SK-N-SH (cell line): Measurements from ENCODE around the gene CYP26B1. TPM values are rescaled to one million over a fixed set of nuclear protein-coding genes. Genes with fewer than 3 reads are reported as not detected.

Source experiments
- CTCF ChIA-PET: fragments of 300-600, 350-600 bp; formaldehyde crosslinking; extraction: SDS; loops from one replicate; lab custom pipeline; 2021; lab: Yijun Ruan, JAX
- POLR2A ChIA-PET: fragments of 350-600 bp; sonication (Branson Sonifier 250); formaldehyde crosslinking; extraction: SDS; loops from one replicate; lab custom pipeline; 2020; ENCODE audit warnings: antibody characterized with exemption, inconsistent platforms; lab: Yijun Ruan, JAX
- DNase-seq: peaks from one replicate; pipeline ENCODE4 v3.0.0; 2012
- H2AFZ ChIP-seq: fragments of 200-600 bp; sonication (generic); 2 replicates; pipeline ENCODE4 v1.8.1; 2016; ENCODE audit warnings: antibody characterized with exemption, mild to moderate bottlenecking, low read depth
- H3F3A ChIP-seq: fragments of 200-600 bp; sonication (generic); replicated peaks from 2 replicates; pipeline ENCODE3; 2016; ENCODE audit warnings: antibody characterized with exemption, mild to moderate bottlenecking; ENCODE audit not compliant: insufficient read depth
- H3K27ac ChIP-seq, 2 experiments: fragments of 200-500 bp in 1 of 2; fragments of 200-600 bp in 1 of 2; sonication (Bioruptor generic) in 1 of 2; sonication (generic), shearing (Covaris generic) in 1 of 2; 2 replicates each; pipeline versions ENCODE4 v1.5.1 to v1.6.1; 2014 to 2016; ENCODE audit warnings: low read depth in 2 of 2, inconsistent platforms in 1 of 2, low read length in 1 of 2, mild to moderate bottlenecking in 1 of 2, mixed read lengths in 1 of 2
- H3K27me3 ChIP-seq: fragments of 200-600 bp; sonication (generic), shearing (Covaris generic); 2 replicates; pipeline ENCODE4 v1.6.1; 2016; ENCODE audit warnings: mixed run types; ENCODE audit not compliant: insufficient read depth
- H3K36me3 ChIP-seq, 2 experiments: fragments of 200-500 bp in 1 of 2; fragments of 200-600 bp in 1 of 2; sonication (Bioruptor generic) in 1 of 2; sonication (generic) in 1 of 2; replicated peaks in 1 of 2; 2 replicates each; pipeline versions ENCODE3 to v1.5.1; 2014 to 2016; ENCODE audit warnings: low read length in 1 of 2, mild to moderate bottlenecking in 1 of 2; ENCODE audit not compliant: insufficient read depth in 2 of 2, control insufficient read depth in 1 of 2
- H3K4me1 ChIP-seq, 2 experiments: fragments of 200-500 bp in 1 of 2; fragments of 200-600 bp in 1 of 2; sonication (Bioruptor generic) in 1 of 2; sonication (generic), shearing (Covaris generic) in 1 of 2; 2 replicates each; pipeline versions ENCODE4 v1.5.1 to v1.6.1; 2014 to 2016; ENCODE audit warnings: low read depth in 1 of 2, low read length in 1 of 2, mixed run types in 1 of 2; ENCODE audit not compliant: insufficient read depth in 2 of 2, control insufficient read depth in 1 of 2
- H3K4me2 ChIP-seq: fragments of 200-600 bp; sonication (generic), shearing (Covaris generic); 2 replicates; pipeline ENCODE4 v1.6.1; 2017; ENCODE audit warnings: mixed run types
- H3K4me3 ChIP-seq, 2 experiments: fragments of 200-500 bp in 1 of 2; fragments of 200-600 bp in 1 of 2; sonication (Bioruptor generic) in 1 of 2; sonication (generic), shearing (Covaris generic) in 1 of 2; 2 replicates each; pipeline versions ENCODE4 v1.5.1 to v1.8.1; 2014 to 2016; ENCODE audit warnings: low read depth in 2 of 2, inconsistent platforms in 1 of 2, low read length in 1 of 2, mild to moderate bottlenecking in 1 of 2, mixed read lengths in 1 of 2, moderate library complexity in 1 of 2
- H3K79me2 ChIP-seq: fragments of 200-600 bp; sonication (generic); 2 replicates; pipeline ENCODE4 v1.8.1; 2017; ENCODE audit warnings: mild to moderate bottlenecking; ENCODE audit not compliant: insufficient read depth
- H3K9ac ChIP-seq: fragments of 200-600 bp; sonication (generic); 2 replicates; pipeline ENCODE4 v1.6.1; 2017; ENCODE audit warnings: mixed run types
- H3K9me2 ChIP-seq: fragments of 200-600 bp; sonication (generic); 2 replicates; pipeline ENCODE4 v1.6.1; 2017; ENCODE audit warnings: mixed run types
- H3K9me3 ChIP-seq: fragments of 200-600 bp; sonication (generic); 2 replicates; pipeline ENCODE4 v1.6.1; 2017; ENCODE audit warnings: mixed run types, mild to moderate bottlenecking, moderate library complexity
- H4K20me1 ChIP-seq: fragments of 200-600 bp; sonication (generic); 2 replicates; pipeline ENCODE4 v1.6.1; 2017; ENCODE audit warnings: mild to moderate bottlenecking, mixed run types; ENCODE audit not compliant: insufficient read depth
- CHD2 ChIP-seq: fragments of 150-350 bp; IDR thresholded peaks from 2 replicates; pipeline ENCODE4 v1.6.1; 2018; ENCODE audit warnings: low read length; ENCODE audit not compliant: partially characterized antibody
- ELF1 ChIP-seq: IDR thresholded peaks from 2 replicates; pipeline ENCODE4 v1.4.0; 2012
- EP300 ChIP-seq, 2 experiments: IDR thresholded peaks; 2 replicates each; pipeline versions ENCODE4 v1.4.0 to v1.6.1; 2012; ENCODE audit warnings: borderline replicate concordance in 1 of 2, low read depth in 1 of 2, low read length in 1 of 2
- FOSL2 ChIP-seq: IDR thresholded peaks from 2 replicates; pipeline ENCODE4 v1.4.0; 2012; ENCODE audit warnings: low read depth, mild to moderate bottlenecking, moderate library complexity, borderline replicate concordance
- FOXM1 ChIP-seq: IDR thresholded peaks from 2 replicates; pipeline ENCODE4 v1.4.0; 2012; ENCODE audit warnings: low read depth, mild to moderate bottlenecking
- GABPA ChIP-seq: IDR thresholded peaks from 2 replicates; pipeline ENCODE4 v1.4.0; 2012; ENCODE audit warnings: low read depth, mild to moderate bottlenecking
- GATA2 ChIP-seq: sonication (generic); formaldehyde crosslinking; IDR thresholded peaks from 2 replicates; pipeline ENCODE4 v1.5.0; 2020; ENCODE audit warnings: mild to moderate bottlenecking, missing genetic modification reagents
- JUND ChIP-seq: IDR thresholded peaks from 2 replicates; pipeline ENCODE4 v1.4.0; 2012
- NFIC ChIP-seq: IDR thresholded peaks from 2 replicates; pipeline ENCODE4 v1.4.0; 2012; ENCODE audit warnings: borderline replicate concordance
- RXRA ChIP-seq: IDR thresholded peaks from 2 replicates; pipeline ENCODE4 v1.4.0; 2012; ENCODE audit warnings: low read depth, mild to moderate bottlenecking, borderline replicate concordance
- TAF1 ChIP-seq: IDR thresholded peaks from 2 replicates; pipeline ENCODE4 v1.6.1; 2012; ENCODE audit warnings: low read depth, mild to moderate bottlenecking, low read length, moderate library complexity, borderline replicate concordance
- TCF12 ChIP-seq: IDR thresholded peaks from 2 replicates; pipeline ENCODE4 v1.4.0; 2012
- TEAD4 ChIP-seq: IDR thresholded peaks from 2 replicates; pipeline ENCODE4 v1.4.0; 2012; ENCODE audit warnings: mild to moderate bottlenecking, borderline replicate concordance; ENCODE audit not compliant: insufficient read depth
- YY1 ChIP-seq: IDR thresholded peaks from 2 replicates; pipeline ENCODE4 v1.4.0; 2012; ENCODE audit warnings: low read depth, mild to moderate bottlenecking
- WGBS: methylation state at CpG from one replicate; pipeline ENCODE4 v1.1.6; 2017; ENCODE audit warnings: low lambda C conversion rate; 5-methylcytosine and 5-hydroxymethylcytosine counted together
- polyA plus RNA-seq, 3 experiments: library from polyadenylated mRNA; depleted of rRNA; stranded (reverse); fragments of >200 nt; gene quantifications; 2 replicates each; pipeline ENCODE4 v1.2.3, GENCODE V29; 2012
- TF ChIP-seq, protein P1 (sequence below): IDR thresholded peaks from 2 replicates; pipeline ENCODE4 v1.4.0; 2012; ENCODE audit warnings: low read depth, borderline replicate concordance
- TF ChIP-seq, protein P2 (sequence below): IDR thresholded peaks from 2 replicates; pipeline ENCODE4; 2012
- TF ChIP-seq, protein P3 (sequence below): fragments of 150-350 bp; IDR thresholded peaks from 2 replicates; pipeline ENCODE4 v1.6.1; 2016; ENCODE audit warnings: mild to moderate bottlenecking, low read depth, low read length
- TF ChIP-seq, protein P4 (sequence below): IDR thresholded peaks from 2 replicates; pipeline ENCODE4 v1.6.1; 2012; ENCODE audit warnings: mild to moderate bottlenecking, low read depth, low read length, moderate library complexity
- TF ChIP-seq, protein P5 (sequence below): IDR thresholded peaks from 2 replicates; pipeline ENCODE4 v1.4.0; 2012; ENCODE audit warnings: low read depth, borderline replicate concordance
- TF ChIP-seq, protein P6 (sequence below): IDR thresholded peaks from 2 replicates; pipeline ENCODE4 v1.4.0; 2012; ENCODE audit warnings: low read depth

CYP26B1 gene
- polyA plus RNA-seq, 1 of the 3 experiments (the other 2 are of a cell fraction) = 0.33 TPM

DNA sequence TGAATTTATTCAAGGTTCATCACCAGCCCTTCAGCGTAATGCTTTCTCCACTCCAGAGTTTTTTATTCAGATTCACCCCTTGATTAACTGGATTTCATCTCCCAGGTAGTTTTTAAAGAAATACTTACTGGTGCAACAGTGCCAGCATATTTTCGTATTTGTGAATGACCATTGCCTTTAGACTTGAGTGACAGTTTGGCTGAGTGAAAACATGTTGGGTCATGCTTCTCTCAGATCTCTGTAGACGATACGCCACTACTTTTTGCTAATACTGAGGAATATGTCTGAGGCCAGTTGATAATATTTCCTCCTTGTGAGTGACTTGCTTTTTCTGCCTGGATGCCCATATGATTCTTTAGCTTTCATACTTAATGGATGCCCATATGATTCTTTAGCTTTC lies 51.5 kb downstream of the CYP26B1 start:
- no peak for TF ChIP-seq CHD2
- no peak for TF ChIP-seq EP300 (IDR thresholded peaks at IDR 0.05; ENCODE audit: borderline replicate concordance in 1 of 2, low read depth in 1 of 2, low read length in 1 of 2)
- TF ChIP-seq TEAD4 = no peak
- TF ChIP-seq NFIC = no peak
- TF ChIP-seq ELF1 = no peak
- TF ChIP-seq, protein P1, sequence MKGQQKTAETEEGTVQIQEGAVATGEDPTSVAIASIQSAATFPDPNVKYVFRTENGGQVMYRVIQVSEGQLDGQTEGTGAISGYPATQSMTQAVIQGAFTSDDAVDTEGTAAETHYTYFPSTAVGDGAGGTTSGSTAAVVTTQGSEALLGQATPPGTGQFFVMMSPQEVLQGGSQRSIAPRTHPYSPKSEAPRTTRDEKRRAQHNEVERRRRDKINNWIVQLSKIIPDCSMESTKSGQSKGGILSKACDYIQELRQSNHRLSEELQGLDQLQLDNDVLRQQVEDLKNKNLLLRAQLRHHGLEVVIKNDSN = no peak
- TF ChIP-seq, protein P2, sequence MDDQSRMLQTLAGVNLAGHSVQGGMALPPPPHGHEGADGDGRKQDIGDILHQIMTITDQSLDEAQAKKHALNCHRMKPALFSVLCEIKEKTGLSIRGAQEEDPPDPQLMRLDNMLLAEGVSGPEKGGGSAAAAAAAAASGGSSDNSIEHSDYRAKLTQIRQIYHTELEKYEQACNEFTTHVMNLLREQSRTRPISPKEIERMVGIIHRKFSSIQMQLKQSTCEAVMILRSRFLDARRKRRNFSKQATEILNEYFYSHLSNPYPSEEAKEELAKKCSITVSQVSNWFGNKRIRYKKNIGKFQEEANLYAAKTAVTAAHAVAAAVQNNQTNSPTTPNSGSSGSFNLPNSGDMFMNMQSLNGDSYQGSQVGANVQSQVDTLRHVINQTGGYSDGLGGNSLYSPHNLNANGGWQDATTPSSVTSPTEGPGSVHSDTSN = no peak
- no peak for TF ChIP-seq JUND
- no peak for TF ChIP-seq YY1
- TF ChIP-seq RXRA = no peak
- TF ChIP-seq FOXM1 = no peak
- TF ChIP-seq GATA2 (CRISPR knock-in tag) = no peak
- TF ChIP-seq GABPA = no peak
- TF ChIP-seq, protein P3, sequence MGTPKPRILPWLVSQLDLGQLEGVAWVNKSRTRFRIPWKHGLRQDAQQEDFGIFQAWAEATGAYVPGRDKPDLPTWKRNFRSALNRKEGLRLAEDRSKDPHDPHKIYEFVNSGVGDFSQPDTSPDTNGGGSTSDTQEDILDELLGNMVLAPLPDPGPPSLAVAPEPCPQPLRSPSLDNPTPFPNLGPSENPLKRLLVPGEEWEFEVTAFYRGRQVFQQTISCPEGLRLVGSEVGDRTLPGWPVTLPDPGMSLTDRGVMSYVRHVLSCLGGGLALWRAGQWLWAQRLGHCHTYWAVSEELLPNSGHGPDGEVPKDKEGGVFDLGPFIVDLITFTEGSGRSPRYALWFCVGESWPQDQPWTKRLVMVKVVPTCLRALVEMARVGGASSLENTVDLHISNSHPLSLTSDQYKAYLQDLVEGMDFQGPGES = no peak
- no peak for TF ChIP-seq TCF12
- TF ChIP-seq FOSL2 = no peak
- TF ChIP-seq TAF1 = no peak
- TF ChIP-seq, protein P4, sequence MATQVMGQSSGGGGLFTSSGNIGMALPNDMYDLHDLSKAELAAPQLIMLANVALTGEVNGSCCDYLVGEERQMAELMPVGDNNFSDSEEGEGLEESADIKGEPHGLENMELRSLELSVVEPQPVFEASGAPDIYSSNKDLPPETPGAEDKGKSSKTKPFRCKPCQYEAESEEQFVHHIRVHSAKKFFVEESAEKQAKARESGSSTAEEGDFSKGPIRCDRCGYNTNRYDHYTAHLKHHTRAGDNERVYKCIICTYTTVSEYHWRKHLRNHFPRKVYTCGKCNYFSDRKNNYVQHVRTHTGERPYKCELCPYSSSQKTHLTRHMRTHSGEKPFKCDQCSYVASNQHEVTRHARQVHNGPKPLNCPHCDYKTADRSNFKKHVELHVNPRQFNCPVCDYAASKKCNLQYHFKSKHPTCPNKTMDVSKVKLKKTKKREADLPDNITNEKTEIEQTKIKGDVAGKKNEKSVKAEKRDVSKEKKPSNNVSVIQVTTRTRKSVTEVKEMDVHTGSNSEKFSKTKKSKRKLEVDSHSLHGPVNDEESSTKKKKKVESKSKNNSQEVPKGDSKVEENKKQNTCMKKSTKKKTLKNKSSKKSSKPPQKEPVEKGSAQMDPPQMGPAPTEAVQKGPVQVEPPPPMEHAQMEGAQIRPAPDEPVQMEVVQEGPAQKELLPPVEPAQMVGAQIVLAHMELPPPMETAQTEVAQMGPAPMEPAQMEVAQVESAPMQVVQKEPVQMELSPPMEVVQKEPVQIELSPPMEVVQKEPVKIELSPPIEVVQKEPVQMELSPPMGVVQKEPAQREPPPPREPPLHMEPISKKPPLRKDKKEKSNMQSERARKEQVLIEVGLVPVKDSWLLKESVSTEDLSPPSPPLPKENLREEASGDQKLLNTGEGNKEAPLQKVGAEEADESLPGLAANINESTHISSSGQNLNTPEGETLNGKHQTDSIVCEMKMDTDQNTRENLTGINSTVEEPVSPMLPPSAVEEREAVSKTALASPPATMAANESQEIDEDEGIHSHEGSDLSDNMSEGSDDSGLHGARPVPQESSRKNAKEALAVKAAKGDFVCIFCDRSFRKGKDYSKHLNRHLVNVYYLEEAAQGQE = no peak
- TF ChIP-seq, protein P5, sequence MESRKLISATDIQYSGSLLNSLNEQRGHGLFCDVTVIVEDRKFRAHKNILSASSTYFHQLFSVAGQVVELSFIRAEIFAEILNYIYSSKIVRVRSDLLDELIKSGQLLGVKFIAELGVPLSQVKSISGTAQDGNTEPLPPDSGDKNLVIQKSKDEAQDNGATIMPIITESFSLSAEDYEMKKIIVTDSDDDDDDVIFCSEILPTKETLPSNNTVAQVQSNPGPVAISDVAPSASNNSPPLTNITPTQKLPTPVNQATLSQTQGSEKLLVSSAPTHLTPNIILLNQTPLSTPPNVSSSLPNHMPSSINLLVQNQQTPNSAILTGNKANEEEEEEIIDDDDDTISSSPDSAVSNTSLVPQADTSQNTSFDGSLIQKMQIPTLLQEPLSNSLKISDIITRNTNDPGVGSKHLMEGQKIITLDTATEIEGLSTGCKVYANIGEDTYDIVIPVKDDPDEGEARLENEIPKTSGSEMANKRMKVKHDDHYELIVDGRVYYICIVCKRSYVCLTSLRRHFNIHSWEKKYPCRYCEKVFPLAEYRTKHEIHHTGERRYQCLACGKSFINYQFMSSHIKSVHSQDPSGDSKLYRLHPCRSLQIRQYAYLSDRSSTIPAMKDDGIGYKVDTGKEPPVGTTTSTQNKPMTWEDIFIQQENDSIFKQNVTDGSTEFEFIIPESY = no peak
- TF ChIP-seq, protein P6, sequence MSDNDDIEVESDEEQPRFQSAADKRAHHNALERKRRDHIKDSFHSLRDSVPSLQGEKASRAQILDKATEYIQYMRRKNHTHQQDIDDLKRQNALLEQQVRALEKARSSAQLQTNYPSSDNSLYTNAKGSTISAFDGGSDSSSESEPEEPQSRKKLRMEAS = no peak

More for the DNA sequence above, 51.5 kb downstream of the CYP26B1 start:
- H3K79me2 ChIP-seq = no peaks in the 10 kb centered on the region
- no peak overlapping the region for H3K4me3 ChIP-seq
- H3K36me3 ChIP-seq = no peaks in the 10 kb centered on the region
- no peaks in the 10 kb centered on the region for H4K20me1 ChIP-seq
- H3K27ac ChIP-seq = no peak overlapping the region
- no peak overlapping the region for H3K9ac ChIP-seq
- POLR2A ChIA-PET = no interaction called here
- H3K4me2 ChIP-seq = no peak overlapping the region
- H2AFZ ChIP-seq = no peak overlapping the region
- no peaks in the 10 kb centered on the region for H3K9me3 ChIP-seq
- 60% methylated on average over 4 of the region's 4 CpGs for WGBS
- H3K27me3 ChIP-seq = peaks cover 10% of the 10 kb centered on the region; the same call in 1 of the 2 replicates
- H3F3A ChIP-seq = no peaks in the 10 kb centered on the region
- DNase-seq = no peak
- no peaks in the 10 kb centered on the region for H3K9me2 ChIP-seq
- CTCF ChIA-PET = no interaction called here
- no peaks in the 10 kb centered on the region for H3K4me1 ChIP-seq
